Nephron progenitor cell (in vitro differentiated cells): ENCODE measurements around the gene ESRP2.

Experiments used
- DNase-seq: peaks from one replicate; pipeline ENCODE4 v3.0.0; 2021
- H3K27ac Mint-ChIP-seq: 2 replicates; pipeline ENCODE4 v1.8.0; 2021; ENCODE audit warnings: mild to moderate bottlenecking, moderate library complexity, mixed read lengths
- H3K27me3 Mint-ChIP-seq: 2 replicates; pipeline ENCODE4 v1.8.0; 2021; ENCODE audit warnings: mild to moderate bottlenecking, low read depth, mixed read lengths; ENCODE audit not compliant: poor library complexity
- H3K36me3 Mint-ChIP-seq: 2 replicates; pipeline ENCODE4 v1.8.0; 2021; ENCODE audit warnings: low read depth, mixed read lengths
- H3K4me1 Mint-ChIP-seq: 2 replicates; pipeline ENCODE4 v1.8.0; 2021; ENCODE audit warnings: mixed read lengths
- H3K4me3 Mint-ChIP-seq: 2 replicates; pipeline ENCODE4 v1.8.0; 2021; ENCODE audit warnings: mild to moderate bottlenecking, moderate library complexity, mixed read lengths
- H3K9me3 Mint-ChIP-seq: 2 replicates; pipeline ENCODE4 v1.8.0; 2021; ENCODE audit warnings: mild to moderate bottlenecking, moderate library complexity, mixed read lengths
- CTCF ChIP-seq: fragments of 200-600 bp; sonication (generic); IDR thresholded peaks from 2 replicates; pipeline ENCODE4 v1.5.0; 2021; ENCODE audit warnings: antibody characterized with exemption

ESRP2 gene

GRCh38 chr16:68235108-68235886, 630 bp downstream of the ESRP2 start:
- H3K36me3 Mint-ChIP-seq: no peaks in the 10 kb centered on the region
- peaks cover 68% of the 10 kb centered on the region for H3K27me3 Mint-ChIP-seq
- TF ChIP-seq CTCF: no peak

GRCh38 chr16:68234188-68235107, 1.5 kb downstream of the ESRP2 start:
- peaks cover 68% of the 10 kb centered on the region for H3K27me3 Mint-ChIP-seq
- no peak for DNase-seq
- H3K27ac Mint-ChIP-seq: no peak overlapping the region

More at GRCh38 chr16:68235108-68235886, 630 bp downstream of the ESRP2 start:
- H3K4me3 Mint-ChIP-seq: peak overlapping the region; percentile 76
- no peak overlapping the region for H3K27ac Mint-ChIP-seq
- H3K9me3 Mint-ChIP-seq: peaks cover 4% of the 10 kb centered on the region
- H3K4me1 Mint-ChIP-seq: peaks cover 35% of the 10 kb centered on the region
- peak; percentile 46 for DNase-seq

GRCh38 chr16:68233835-68234187, 2.1 kb downstream of the ESRP2 start:
- Mint-ChIP-seq H3K9me3 (peaks cover 3% of the 10 kb centered on the region), H3K4me1 (peaks cover 42% of the 10 kb centered on the region), H3K27ac (no peak overlapping the region), H3K27me3 (peaks cover 64% of the 10 kb centered on the region), H3K36me3 (no peaks in the 10 kb centered on the region), H3K4me3 (no peak overlapping the region)
- TF ChIP-seq CTCF: no peak
- DNase-seq: no peak

More at GRCh38 chr16:68234188-68235107, 1.5 kb downstream of the ESRP2 start:
- Mint-ChIP-seq H3K9me3 (peaks cover 4% of the 10 kb centered on the region), H3K4me3 (peak overlapping the region; percentile 76), H3K4me1 (peaks cover 36% of the 10 kb centered on the region), H3K36me3 (no peaks in the 10 kb centered on the region)
- TF ChIP-seq CTCF: no peak

GRCh38 chr16:68233085-68233834, 2.7 kb downstream of the ESRP2 start:
- H3K4me3 Mint-ChIP-seq: no peak overlapping the region

GRCh38 chr16:68232335-68232734, 3.6 kb downstream of the ESRP2 start:
- no peaks in the 10 kb centered on the region for H3K9me3 Mint-ChIP-seq
- H3K4me1 Mint-ChIP-seq: peaks cover 52% of the 10 kb centered on the region
- H3K36me3 Mint-ChIP-seq: no peaks in the 10 kb centered on the region
- no peak for TF ChIP-seq CTCF
- H3K27me3 Mint-ChIP-seq: peaks cover 55% of the 10 kb centered on the region
- no peak overlapping the region for H3K4me3 Mint-ChIP-seq
- no peak overlapping the region for H3K27ac Mint-ChIP-seq
- no peak for DNase-seq

More at GRCh38 chr16:68233085-68233834, 2.7 kb downstream of the ESRP2 start:
- Mint-ChIP-seq H3K27me3 (peaks cover 60% of the 10 kb centered on the region), H3K36me3 (no peaks in the 10 kb centered on the region), H3K9me3 (no peaks in the 10 kb centered on the region), H3K4me1 (peaks cover 45% of the 10 kb centered on the region), H3K27ac (no peak overlapping the region)
- no peak for TF ChIP-seq CTCF
- DNase-seq: no peak
